OCI-LY1 (cell line): ENCODE results near the gene C10orf53.

Experiments used
- H2AFZ ChIP-seq: fragments of 200-600 bp; sonication (generic), shearing (Covaris generic); 2 replicates; pipeline ENCODE4 v1.6.0; 2014; ENCODE audit warnings: antibody characterized with exemption, mild to moderate bottlenecking, low read length
- H3F3A ChIP-seq: fragments of 200-600 bp; sonication (generic), shearing (Covaris generic); 2 replicates; pipeline ENCODE4 v1.6.0; 2014; ENCODE audit warnings: mild to moderate bottlenecking, antibody characterized with exemption, low read length, moderate library complexity; ENCODE audit not compliant: insufficient read depth
- H3K27ac ChIP-seq: fragments of 200-600 bp; sonication (generic); 2 replicates; pipeline ENCODE4 v1.5.1; 2014; ENCODE audit warnings: low read length, mixed run types, mild to moderate bottlenecking, low read depth; ENCODE audit not compliant: poor library complexity, severe bottlenecking
- H3K27me3 ChIP-seq: fragments of 200-600 bp; sonication (generic); 2 replicates; pipeline ENCODE4 v1.6.0; 2014; ENCODE audit warnings: antibody characterized with exemption, mild to moderate bottlenecking, low read length, moderate library complexity; ENCODE audit not compliant: insufficient read depth
- H3K36me3 ChIP-seq: fragments of 200-600 bp; sonication (generic); 2 replicates; pipeline ENCODE4 v1.6.1; 2014; ENCODE audit warnings: mild to moderate bottlenecking, antibody characterized with exemption, low read length, moderate library complexity, mixed read lengths; ENCODE audit not compliant: insufficient read depth
- H3K4me1 ChIP-seq: fragments of 200-600 bp; sonication (generic); 2 replicates; pipeline ENCODE4 v1.5.1; 2014; ENCODE audit warnings: mild to moderate bottlenecking, low read length, moderate library complexity; ENCODE audit not compliant: insufficient read depth, severe bottlenecking
- H3K4me2 ChIP-seq: fragments of 200-600 bp; sonication (generic), shearing (Covaris generic); 2 replicates; pipeline ENCODE4 v1.6.1; 2014; ENCODE audit warnings: low read length
- H3K4me3 ChIP-seq: fragments of 200-600 bp; sonication (generic); 2 replicates; pipeline ENCODE4 v1.5.1; 2014; ENCODE audit warnings: low read length, low read depth, mild to moderate bottlenecking, mixed read lengths; ENCODE audit not compliant: poor library complexity, severe bottlenecking
- H3K79me2 ChIP-seq: fragments of 200-600 bp; shearing (Covaris generic); 2 replicates; pipeline ENCODE4 v1.6.1; 2016; ENCODE audit warnings: mixed run types, low read length, mixed read lengths; ENCODE audit not compliant: insufficient read depth
- H3K9ac ChIP-seq: fragments of 200-600 bp; sonication (generic), shearing (Covaris generic); 2 replicates; pipeline ENCODE4 v1.6.1; 2014; ENCODE audit warnings: mild to moderate bottlenecking, low read length, mixed read lengths
- H3K9me2 ChIP-seq: fragments of 200-600 bp; sonication (generic), shearing (Covaris generic); 2 replicates; pipeline ENCODE4 v1.6.1; 2014; ENCODE audit warnings: low read depth, mild to moderate bottlenecking, low read length, mixed read lengths
- H3K9me3 ChIP-seq: fragments of 200-600 bp; shearing (Covaris generic); 2 replicates; pipeline ENCODE4 v1.6.1; 2014; ENCODE audit warnings: low read length, mixed read lengths
- H4K20me1 ChIP-seq: fragments of 200-600 bp; sonication (generic), shearing (Covaris generic); 2 replicates; pipeline ENCODE4 v1.6.0; 2016; ENCODE audit warnings: mild to moderate bottlenecking, low read length; ENCODE audit not compliant: insufficient read depth
- EZH2 ChIP-seq: fragments of 200-600 bp; sonication (generic), shearing (Covaris generic); IDR thresholded peaks from 2 replicates; pipeline ENCODE4 v1.8.0; 2017; ENCODE audit warnings: borderline replicate concordance, mixed run types, mild to moderate bottlenecking, antibody characterized with exemption, low read length, moderate library complexity, mixed read lengths
- TF ChIP-seq, protein P1 (sequence below): fragments of 200-600 bp; sonication (generic), shearing (Covaris generic); IDR thresholded peaks from 2 replicates; pipeline ENCODE4 v1.5.1; 2017; ENCODE audit warnings: mild to moderate bottlenecking, antibody characterized with exemption, low read length, moderate library complexity, mixed read lengths

The C10orf53 gene

DNA sequence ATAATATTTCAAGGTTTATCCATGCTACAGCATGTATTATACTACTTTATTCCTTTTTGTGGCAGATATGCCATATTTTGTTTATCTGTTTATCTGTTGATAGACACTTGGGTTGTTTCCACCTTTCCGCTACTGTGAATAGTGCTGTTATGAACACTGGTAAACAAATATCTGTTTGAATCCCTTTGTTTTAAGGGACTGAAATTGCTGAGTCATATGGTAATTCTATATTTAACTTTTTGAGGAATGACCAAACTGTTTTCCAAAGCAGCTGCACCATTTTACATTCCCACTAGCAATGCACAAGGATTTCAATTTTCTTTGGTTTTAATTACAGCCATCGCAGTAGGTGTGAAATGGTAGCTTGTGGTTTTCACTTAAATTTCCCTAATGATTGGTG lies 3.4 kb downstream of the C10orf53 start:
- H3F3A ChIP-seq: no peaks in the 10 kb centered on the region
- no peaks in the 10 kb centered on the region for H3K9me3 ChIP-seq
- no peaks in the 10 kb centered on the region for H3K79me2 ChIP-seq
- H3K27me3 ChIP-seq: no peaks in the 10 kb centered on the region
- H3K9ac ChIP-seq: no peak overlapping the region
- TF ChIP-seq, protein P1, sequence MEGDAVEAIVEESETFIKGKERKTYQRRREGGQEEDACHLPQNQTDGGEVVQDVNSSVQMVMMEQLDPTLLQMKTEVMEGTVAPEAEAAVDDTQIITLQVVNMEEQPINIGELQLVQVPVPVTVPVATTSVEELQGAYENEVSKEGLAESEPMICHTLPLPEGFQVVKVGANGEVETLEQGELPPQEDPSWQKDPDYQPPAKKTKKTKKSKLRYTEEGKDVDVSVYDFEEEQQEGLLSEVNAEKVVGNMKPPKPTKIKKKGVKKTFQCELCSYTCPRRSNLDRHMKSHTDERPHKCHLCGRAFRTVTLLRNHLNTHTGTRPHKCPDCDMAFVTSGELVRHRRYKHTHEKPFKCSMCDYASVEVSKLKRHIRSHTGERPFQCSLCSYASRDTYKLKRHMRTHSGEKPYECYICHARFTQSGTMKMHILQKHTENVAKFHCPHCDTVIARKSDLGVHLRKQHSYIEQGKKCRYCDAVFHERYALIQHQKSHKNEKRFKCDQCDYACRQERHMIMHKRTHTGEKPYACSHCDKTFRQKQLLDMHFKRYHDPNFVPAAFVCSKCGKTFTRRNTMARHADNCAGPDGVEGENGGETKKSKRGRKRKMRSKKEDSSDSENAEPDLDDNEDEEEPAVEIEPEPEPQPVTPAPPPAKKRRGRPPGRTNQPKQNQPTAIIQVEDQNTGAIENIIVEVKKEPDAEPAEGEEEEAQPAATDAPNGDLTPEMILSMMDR: no peak
- no peak for TF ChIP-seq EZH2
- no peaks in the 10 kb centered on the region for H4K20me1 ChIP-seq
- H3K4me1 ChIP-seq: no peaks in the 10 kb centered on the region
- H3K4me3 ChIP-seq: no peak overlapping the region
- H3K4me2 ChIP-seq: no peak overlapping the region
- H3K9me2 ChIP-seq: no peaks in the 10 kb centered on the region
- H2AFZ ChIP-seq: no peak overlapping the region
- H3K27ac ChIP-seq: no peak overlapping the region
- H3K36me3 ChIP-seq: no peaks in the 10 kb centered on the region

DNA sequence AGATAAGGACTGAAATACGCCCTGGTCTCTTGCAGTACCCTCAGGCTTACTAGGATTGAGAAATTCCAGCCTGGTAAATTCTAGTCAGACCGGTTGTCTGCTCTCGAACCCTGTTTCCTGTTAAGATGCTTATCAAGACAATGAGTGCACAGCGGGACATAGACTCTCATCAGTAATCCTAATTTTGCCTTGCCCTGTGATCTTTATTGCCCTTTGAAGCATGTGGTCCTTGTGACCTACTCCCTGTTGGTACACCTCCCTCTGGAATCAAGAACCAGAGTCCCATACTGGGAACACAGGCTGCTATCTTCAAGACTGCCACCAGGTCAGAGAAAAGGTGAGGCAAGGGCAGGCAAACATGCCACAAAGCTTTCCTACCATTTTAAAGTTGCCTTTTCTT lies 7.2 kb downstream of the C10orf53 start:
- TF ChIP-seq EZH2: no peak
- TF ChIP-seq, protein P1: no peak
- no peaks in the 10 kb centered on the region for H3K79me2 ChIP-seq
- no peaks in the 10 kb centered on the region for H3K4me1 ChIP-seq
- H3K9me3 ChIP-seq: no peaks in the 10 kb centered on the region
- H3K27me3 ChIP-seq: no peaks in the 10 kb centered on the region
- no peak overlapping the region for H3K4me2 ChIP-seq
- no peak overlapping the region for H3K4me3 ChIP-seq
- no peaks in the 10 kb centered on the region for H4K20me1 ChIP-seq
- H3K27ac ChIP-seq: no peak overlapping the region
- no peaks in the 10 kb centered on the region for H3K9me2 ChIP-seq
- no peak overlapping the region for H3K9ac ChIP-seq
- H2AFZ ChIP-seq: no peak overlapping the region
- H3K36me3 ChIP-seq: no peaks in the 10 kb centered on the region
- no peaks in the 10 kb centered on the region for H3F3A ChIP-seq

DNA sequence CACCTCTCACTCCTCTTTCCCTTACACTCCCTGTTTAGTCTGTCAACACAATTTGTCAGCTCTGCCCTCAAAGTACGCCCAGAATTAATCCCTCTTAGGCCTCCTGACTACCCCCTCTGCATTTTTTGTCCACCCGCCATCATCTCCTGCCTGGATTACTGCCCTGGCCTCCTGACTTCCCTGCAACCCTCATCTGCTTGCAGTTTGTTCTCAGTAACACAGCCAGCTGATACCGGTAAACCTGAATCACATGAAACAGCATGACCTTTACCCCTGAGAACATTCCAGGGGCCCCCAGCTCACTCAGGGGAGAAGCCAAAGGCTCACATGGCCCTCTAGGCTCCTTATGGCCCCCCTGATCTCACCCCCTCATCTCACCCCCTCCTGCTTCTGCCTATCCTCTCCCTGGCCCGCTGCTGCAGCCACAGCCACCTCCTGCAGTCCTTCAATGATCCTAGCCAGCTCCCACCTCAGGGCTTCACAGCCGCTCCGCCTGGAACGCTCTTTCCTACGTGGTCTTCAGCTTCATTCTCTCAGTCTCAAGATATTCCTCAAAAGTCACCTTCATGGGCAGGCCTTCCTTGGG lies 8.9 kb downstream of the C10orf53 start:
- Histone ChIP-seq H2AFZ (no peak overlapping the region), H3K27me3 (no peaks in the 10 kb centered on the region), H3K9me2 (no peaks in the 10 kb centered on the region), H3K4me3 (no peak overlapping the region), H3K9ac (no peak overlapping the region), H3K79me2 (no peaks in the 10 kb centered on the region), H3K4me2 (no peak overlapping the region), H3K4me1 (no peaks in the 10 kb centered on the region), H3K9me3 (no peaks in the 10 kb centered on the region), H4K20me1 (no peaks in the 10 kb centered on the region), H3K27ac (no peak overlapping the region), H3K36me3 (no peaks in the 10 kb centered on the region), H3F3A (no peaks in the 10 kb centered on the region)
- TF ChIP-seq, protein P1: no peak
- no peak for TF ChIP-seq EZH2
